ENCODE data around the gene DCLRE1B.

The DCLRE1B gene

DNA sequence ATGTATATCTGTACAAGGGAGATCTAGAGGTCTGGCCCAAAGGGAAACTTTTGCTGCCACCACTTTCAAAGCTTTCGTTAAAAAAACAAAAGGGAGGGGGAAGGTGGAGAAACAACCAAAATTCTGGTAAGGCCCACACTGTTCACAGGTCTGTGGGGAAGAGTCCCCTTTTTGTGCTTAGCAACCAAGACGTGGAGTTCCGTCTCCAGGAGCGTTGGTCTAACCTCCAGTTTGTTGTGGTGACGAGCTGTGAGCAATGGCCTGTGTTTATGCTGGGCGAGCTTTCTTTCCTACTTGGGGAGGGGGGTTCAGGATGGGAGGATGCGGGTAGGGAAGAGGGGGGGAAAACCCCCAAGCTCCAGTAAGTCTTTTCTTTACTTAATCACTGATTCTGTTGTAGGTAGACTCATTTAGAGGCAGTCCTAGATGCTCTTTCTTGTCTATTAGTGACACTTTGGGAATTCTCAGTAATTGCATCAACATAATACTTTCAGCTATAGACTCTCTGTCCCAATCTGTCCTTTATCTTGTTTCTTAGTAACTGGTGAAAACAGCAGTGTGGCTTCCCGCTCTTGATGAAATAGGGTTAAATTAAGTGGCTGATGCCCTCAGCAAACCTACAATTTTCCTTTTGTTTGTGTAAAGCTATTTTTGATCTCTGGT, 25.5 kb downstream of the DCLRE1B start:
- peak overlapping the region; percentile 96 for H3K4me3 ChIP-seq (ENCODE audit: low read depth, low read length)
- no peak for TF ChIP-seq CTCF (IDR thresholded peaks at IDR 0.05; ENCODE audit: low read depth, low read length, missing control alignments)
- in situ Hi-C loops (cut with HindIII; ENCODE audit: low sequenced_read_pairs) = no loop called here
- DNase-seq (ENCODE audit: low read depth) = peak; percentile 40

- DNase-seq (ENCODE audit: low read depth) = peak; percentile 38
Observed at GRCh38 chr1:113931451-113931851, 26.3 kb downstream of the DCLRE1B start.

DNA sequence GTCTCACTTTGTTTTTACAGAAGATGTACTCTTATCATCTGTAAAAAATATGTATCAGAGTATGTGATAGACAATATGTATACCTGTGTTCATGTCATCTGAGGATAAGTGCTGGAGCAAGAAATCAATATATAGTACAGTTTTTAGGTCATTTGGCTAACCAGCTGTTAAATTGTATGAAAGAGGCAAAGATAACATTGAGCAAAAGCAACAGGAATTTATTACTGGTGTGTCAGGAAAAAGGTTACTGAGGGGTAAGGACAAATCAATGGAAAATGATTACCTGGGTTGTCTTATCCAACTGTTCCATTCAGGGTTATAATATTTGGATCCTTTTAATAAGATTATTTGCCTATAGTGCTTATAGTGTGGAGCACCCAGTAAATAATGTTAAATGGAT, 28.9 kb downstream of the DCLRE1B start:
- no peak for TF ChIP-seq CTCF (IDR thresholded peaks at IDR 0.05; ENCODE audit: low read depth, low read length, missing control alignments)
- no peak for DNase-seq (ENCODE audit: low read depth)
- in situ Hi-C loops (cut with HindIII; ENCODE audit: low sequenced_read_pairs) = no loop called here
- H3K4me3 ChIP-seq (ENCODE audit: low read depth, low read length) = no peak overlapping the region

More at GRCh38 chr1:113931451-113931851, 26.3 kb downstream of the DCLRE1B start:
- TF ChIP-seq CTCF (IDR thresholded peaks at IDR 0.05; ENCODE audit: low read depth, low read length, missing control alignments) = no peak
- in situ Hi-C loops (cut with HindIII; ENCODE audit: low sequenced_read_pairs) = no loop called here
- peak overlapping the region; percentile 96 for H3K4me3 ChIP-seq (ENCODE audit: low read depth, low read length)

- in situ Hi-C loops (cut with HindIII; ENCODE audit: low sequenced_read_pairs) = no loop called here
- TF ChIP-seq CTCF (IDR thresholded peaks at IDR 0.05; ENCODE audit: low read depth, low read length, missing control alignments) = no peak
Observed at GRCh38 chr1:113934511-113935055, 29.5 kb downstream of the DCLRE1B start.

GRCh38 chr1:113935176-113935575, 30.1 kb downstream of the DCLRE1B start:
- DNase-seq (ENCODE audit: low read depth) = no peak
- no peak for TF ChIP-seq CTCF (IDR thresholded peaks at IDR 0.05; ENCODE audit: low read depth, low read length, missing control alignments)
- in situ Hi-C loops (cut with HindIII; ENCODE audit: low sequenced_read_pairs) = no loop called here
- no peak overlapping the region for H3K4me3 ChIP-seq (ENCODE audit: low read depth, low read length)

More at GRCh38 chr1:113934511-113935055, 29.5 kb downstream of the DCLRE1B start:
- DNase-seq (ENCODE audit: low read depth) = no peak
- H3K4me3 ChIP-seq (ENCODE audit: low read depth, low read length) = no peak overlapping the region

DNA sequence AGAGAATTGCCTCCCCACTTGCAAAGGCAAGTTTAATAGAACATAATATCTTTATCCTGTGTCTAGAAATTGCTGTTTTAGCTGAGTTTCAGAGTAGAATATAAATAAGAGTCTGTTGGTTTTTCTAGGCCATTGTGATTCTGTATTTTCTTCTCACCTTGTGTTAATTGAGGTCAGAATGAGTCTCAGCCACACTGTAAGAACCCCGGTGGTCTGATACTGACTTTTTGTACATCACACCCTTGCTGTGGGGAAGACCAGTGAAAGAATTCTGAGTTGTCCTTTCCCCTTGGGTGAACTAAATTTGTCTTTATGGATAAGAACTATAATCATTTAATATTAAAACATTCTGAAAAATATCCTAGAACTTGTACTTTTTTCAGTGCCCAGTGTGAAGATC, 30.8 kb downstream of the DCLRE1B start:
- in situ Hi-C loops (cut with HindIII; ENCODE audit: low sequenced_read_pairs) = no loop called here
- DNase-seq (ENCODE audit: low read depth) = no peak
- H3K4me3 ChIP-seq (ENCODE audit: low read depth, low read length) = no peak overlapping the region
- TF ChIP-seq CTCF (IDR thresholded peaks at IDR 0.05; ENCODE audit: low read depth, low read length, missing control alignments) = no peak
